Nephron (organoid): ENCODE measurements around the gene FAM204A.
A peak's percentile ranks its signal among the peaks of the same experiment; 100 is the strongest.

Experiments used
- H3K27ac Mint-ChIP-seq, 3 experiments: 2 replicates each; pipeline ENCODE4 v1.8.0; 2020; ENCODE audit warnings: mixed read lengths in 3 of 3, mild to moderate bottlenecking in 2 of 3, moderate library complexity in 1 of 3
- H3K27me3 Mint-ChIP-seq: 2 replicates; pipeline ENCODE4 v1.8.0; 2021; ENCODE audit warnings: low read depth, mild to moderate bottlenecking, moderate library complexity, mixed read lengths
- H3K36me3 Mint-ChIP-seq: 2 replicates; pipeline ENCODE4 v1.8.0; 2020; ENCODE audit warnings: low read depth, mixed read lengths
- H3K4me1 Mint-ChIP-seq: 2 replicates; pipeline ENCODE4 v1.8.0; 2020; ENCODE audit warnings: mixed read lengths
- H3K4me3 Mint-ChIP-seq, 3 experiments: 2 replicates each; pipeline ENCODE4 v1.8.0; 2020; ENCODE audit warnings: mild to moderate bottlenecking in 3 of 3, mixed read lengths in 3 of 3, moderate library complexity in 2 of 3
- H3K9me3 Mint-ChIP-seq: 2 replicates; pipeline ENCODE4 v1.8.0; 2020; ENCODE audit warnings: mixed read lengths
- CTCF ChIP-seq, 3 experiments: fragments of 200-600 bp; sonication (generic); IDR thresholded peaks; one replicate each; pipeline ENCODE4 v1.5.0; 2021; ENCODE audit warnings: antibody characterized with exemption in 3 of 3; ENCODE audit not compliant: unreplicated experiment in 3 of 3

Gene FAM204A

DNA sequence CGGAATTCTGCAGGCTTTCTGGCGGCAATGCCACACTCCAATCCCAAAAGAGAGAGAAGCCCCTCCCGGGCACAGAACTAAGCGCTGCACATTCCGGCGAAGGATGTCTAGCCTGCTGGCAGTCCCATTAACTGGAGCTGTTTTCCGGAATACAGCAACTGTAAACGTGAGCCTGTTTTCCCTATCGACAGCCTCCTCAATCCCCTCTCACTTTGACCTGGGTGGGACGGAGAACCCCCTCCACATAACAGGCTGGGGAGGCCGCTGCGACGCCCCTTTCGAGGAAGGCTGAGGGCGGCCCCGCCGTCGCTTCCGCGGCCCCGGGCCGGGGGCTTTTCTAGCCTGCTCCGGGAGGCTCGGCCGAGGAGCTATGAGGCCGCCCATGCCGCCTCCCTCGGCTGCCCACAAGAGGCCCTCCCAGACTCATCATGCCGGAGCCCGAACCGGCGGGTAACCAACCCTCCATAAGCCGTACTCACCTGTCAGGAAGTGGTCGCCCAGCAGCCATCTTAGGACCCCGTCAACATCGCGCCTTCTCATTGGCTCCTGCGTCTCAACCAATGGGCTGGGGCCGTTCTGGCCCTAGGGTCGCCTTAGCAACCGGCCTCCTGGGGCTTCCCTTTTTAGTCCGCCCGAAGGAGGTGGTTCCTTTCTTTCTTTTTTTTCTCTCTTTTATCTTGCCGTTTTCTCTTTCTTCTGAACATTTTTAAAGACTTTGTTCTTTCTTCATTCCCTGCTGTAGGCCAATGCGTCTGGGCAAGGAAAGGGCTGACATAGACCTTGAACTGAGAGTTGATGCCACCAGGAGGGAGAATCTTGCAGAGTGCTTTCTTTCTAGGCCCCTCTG lies at the start of gene FAM204A:
Gene FAM204A (minus strand): TSS at position 534 of the 847 bp plus-strand sequence. CDS start 5,909 bp downstream, outside the sequence.
- H3K4me1 Mint-ChIP-seq = peaks cover 22% of the 10 kb centered on the region
- TF ChIP-seq CTCF (IDR thresholded peaks at IDR 0.05; ENCODE audit: unreplicated experiment in 3 of 3) = no peak
- H3K4me3 Mint-ChIP-seq = peak within 1 kb of the TSS; percentile 83 to 95 (median 88)
- H3K27ac Mint-ChIP-seq = peak within 1 kb of the TSS; percentile 45 to 92 (median 82)
- H3K36me3 Mint-ChIP-seq = no peaks in the 10 kb centered on the region
- no peaks in the 10 kb centered on the region for H3K27me3 Mint-ChIP-seq
- H3K9me3 Mint-ChIP-seq = no peaks in the 10 kb centered on the region

GRCh38 chr10:118383699-118384098 lies 41.6 kb upstream of the FAM204A start:
- TF ChIP-seq CTCF (IDR thresholded peaks at IDR 0.05; ENCODE audit: unreplicated experiment in 3 of 3) = no peak
- Mint-ChIP-seq H3K9me3 (peaks cover 3% of the 10 kb centered on the region), H3K27me3 (peaks cover 14% of the 10 kb centered on the region), H3K27ac (no peak overlapping the region), H3K4me1 (no peaks in the 10 kb centered on the region), H3K36me3 (no peaks in the 10 kb centered on the region), H3K4me3 (no peak overlapping the region)

- peaks cover 14% of the 10 kb centered on the region for H3K27me3 Mint-ChIP-seq
- no peaks in the 10 kb centered on the region for H3K4me1 Mint-ChIP-seq
- H3K9me3 Mint-ChIP-seq = peaks cover 3% of the 10 kb centered on the region
- no peak for TF ChIP-seq CTCF (IDR thresholded peaks at IDR 0.05; ENCODE audit: unreplicated experiment in 3 of 3)
- no peak overlapping the region for H3K4me3 Mint-ChIP-seq
- H3K36me3 Mint-ChIP-seq = no peaks in the 10 kb centered on the region
- H3K27ac Mint-ChIP-seq = no peak overlapping the region
Measured at GRCh38 chr10:118383063-118383689, 41.1 kb upstream of the FAM204A start.

GRCh38 chr10:118374404-118374803 lies 32.3 kb upstream of the FAM204A start:
- H3K4me3 Mint-ChIP-seq = no peak overlapping the region
- peaks cover 6% of the 10 kb centered on the region for H3K4me1 Mint-ChIP-seq
- no peaks in the 10 kb centered on the region for H3K36me3 Mint-ChIP-seq
- TF ChIP-seq CTCF (IDR thresholded peaks at IDR 0.05; ENCODE audit: unreplicated experiment in 3 of 3) = no peak
- no peak overlapping the region for H3K27ac Mint-ChIP-seq
- H3K27me3 Mint-ChIP-seq = no peaks in the 10 kb centered on the region
- no peaks in the 10 kb centered on the region for H3K9me3 Mint-ChIP-seq

- no peak overlapping the region for H3K4me3 Mint-ChIP-seq
- H3K9me3 Mint-ChIP-seq = no peaks in the 10 kb centered on the region
- TF ChIP-seq CTCF (IDR thresholded peaks at IDR 0.05; ENCODE audit: unreplicated experiment in 3 of 3) = no peak
Measured at GRCh38 chr10:118373786-118374185, 31.7 kb upstream of the FAM204A start.

More at GRCh38 chr10:118373786-118374185, 31.7 kb upstream of the FAM204A start:
- Mint-ChIP-seq H3K36me3 (no peaks in the 10 kb centered on the region), H3K4me1 (peaks cover 6% of the 10 kb centered on the region), H3K27me3 (no peaks in the 10 kb centered on the region), H3K27ac (no peak overlapping the region)
